GM18507 (cell line): ENCODE data around the gene CABLES1.

ENCODE experiments used
- DNase-seq: peaks from one replicate; pipeline ENCODE4 v3.0.0; 2011; ENCODE audit warnings: low read depth; ENCODE audit not compliant: insufficient read length; ENCODE audit errors: extremely low spot score
- FAIRE-seq: peaks from 2 replicates; lab custom pipeline; 2011; peaks lifted over from hg19 to GRCh38; lab: Jason Lieb, UNC

Gene CABLES1

DNA sequence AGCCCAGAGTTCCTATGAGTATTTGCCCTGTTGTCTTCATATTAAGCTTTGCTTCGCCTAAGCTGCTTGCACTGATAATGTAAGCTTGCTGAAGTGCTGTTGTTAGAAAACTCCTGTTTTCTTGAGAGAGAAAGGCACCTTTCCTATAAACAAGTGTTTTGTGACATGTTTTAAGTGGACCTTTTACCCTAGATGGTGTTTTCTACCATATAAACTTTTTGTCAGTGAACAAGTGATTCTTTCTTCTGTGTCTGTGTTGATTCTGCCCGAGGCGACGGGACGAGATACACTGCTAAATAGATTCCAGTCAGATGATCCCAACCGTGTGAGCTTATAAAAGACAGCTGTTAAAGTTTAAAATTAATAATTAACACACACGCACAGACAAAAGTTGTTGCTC is 24.1 kb downstream of the CABLES1 start:
- no peak for DNase-seq
- no peak for FAIRE-seq

DNA sequence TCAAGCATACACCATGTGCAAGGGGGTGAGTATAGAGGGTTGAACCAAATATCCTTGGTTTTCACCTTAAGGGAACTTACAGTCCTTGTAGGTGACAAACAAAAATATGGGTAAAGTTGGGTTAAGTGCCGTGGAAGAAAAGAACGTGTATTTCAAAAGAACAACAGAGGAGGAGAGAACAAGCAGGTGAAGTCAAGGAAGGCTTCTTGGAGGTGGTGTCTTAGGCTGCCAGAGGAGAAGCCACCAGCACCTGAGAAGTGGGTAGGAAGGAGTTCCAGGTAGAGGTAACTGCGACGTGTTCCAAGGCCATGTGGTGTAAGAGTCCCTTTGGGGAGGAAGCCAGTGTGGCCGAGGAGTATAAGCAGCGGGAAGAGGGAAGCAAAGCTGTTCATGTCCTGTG is 27.2 kb downstream of the CABLES1 start:
- FAIRE-seq: no peak
- DNase-seq: no peak

DNA sequence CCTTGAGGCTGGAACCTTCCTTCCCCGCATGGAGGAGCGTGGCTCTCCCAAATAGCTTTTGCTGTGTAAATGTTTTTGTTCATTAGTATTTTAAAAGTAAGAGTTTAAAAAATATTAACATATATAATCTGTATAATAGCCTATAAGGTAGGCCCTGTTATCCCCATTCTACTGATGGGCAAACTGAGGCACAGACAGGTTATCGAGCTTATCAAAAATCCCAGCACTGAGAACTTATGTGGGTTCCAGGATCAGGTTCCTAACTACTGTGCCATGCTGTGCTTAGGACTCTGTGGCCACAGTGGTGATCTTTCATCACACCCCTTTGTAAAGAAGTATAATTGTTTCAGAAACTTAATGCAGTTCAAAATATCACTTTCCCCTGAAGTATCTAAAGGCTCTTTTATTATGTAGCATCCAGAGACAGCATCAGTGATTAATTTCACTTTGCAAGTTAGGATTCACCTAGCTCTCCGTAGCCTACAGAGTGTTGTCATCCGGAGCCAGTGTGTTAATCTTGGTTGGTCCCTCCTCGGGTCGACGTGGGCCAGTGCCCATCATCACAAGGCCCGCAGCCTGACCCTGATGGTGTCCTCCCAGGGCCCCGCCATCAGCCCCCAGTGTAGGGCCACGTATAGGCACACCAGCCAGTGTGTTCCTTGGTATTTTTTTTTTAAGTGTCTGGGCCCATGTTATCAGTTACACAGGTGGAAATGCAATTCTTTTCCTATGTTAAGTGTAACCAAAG is 28.7 kb downstream of the CABLES1 start:
- FAIRE-seq (no peak), DNase-seq (no peak)

DNA sequence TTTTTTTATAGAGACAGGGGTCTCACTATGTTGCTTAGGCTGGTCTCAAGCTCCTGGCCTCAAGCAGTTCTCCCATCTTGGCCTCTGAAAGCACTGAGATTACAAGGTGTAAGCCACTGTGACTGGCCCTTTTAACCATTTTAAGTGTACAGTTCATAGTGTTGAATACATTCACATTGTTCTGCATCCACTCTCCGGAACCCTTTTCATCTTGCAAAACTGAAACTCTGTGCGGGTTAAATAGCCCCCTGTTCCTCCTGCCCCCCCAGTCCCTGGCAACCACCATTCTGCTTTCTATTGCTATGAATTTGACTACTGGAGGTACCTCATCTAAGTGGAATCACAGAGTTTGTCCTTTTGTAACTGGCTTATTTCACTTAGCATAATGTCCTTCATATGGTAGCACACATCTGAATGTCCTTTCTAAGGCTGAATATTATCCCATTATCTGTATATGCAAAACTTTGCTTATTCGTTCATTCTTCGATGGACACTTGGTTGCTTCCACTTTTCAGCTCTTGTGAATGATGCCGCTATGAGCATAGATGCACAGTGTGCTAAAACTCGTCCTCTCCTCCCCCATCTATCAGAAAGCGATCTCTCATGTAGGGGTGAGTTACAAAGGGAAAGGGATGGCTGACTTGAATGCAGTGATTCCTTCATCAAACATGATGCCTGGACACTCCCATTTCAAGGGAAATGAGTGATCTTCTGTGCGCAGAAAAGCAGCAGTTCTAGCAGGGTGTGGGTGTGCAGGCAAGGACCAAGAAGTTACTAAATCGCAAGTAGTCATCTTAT is 30.2 kb downstream of the CABLES1 start:
- FAIRE-seq: no peak
- DNase-seq: no peak

DNA sequence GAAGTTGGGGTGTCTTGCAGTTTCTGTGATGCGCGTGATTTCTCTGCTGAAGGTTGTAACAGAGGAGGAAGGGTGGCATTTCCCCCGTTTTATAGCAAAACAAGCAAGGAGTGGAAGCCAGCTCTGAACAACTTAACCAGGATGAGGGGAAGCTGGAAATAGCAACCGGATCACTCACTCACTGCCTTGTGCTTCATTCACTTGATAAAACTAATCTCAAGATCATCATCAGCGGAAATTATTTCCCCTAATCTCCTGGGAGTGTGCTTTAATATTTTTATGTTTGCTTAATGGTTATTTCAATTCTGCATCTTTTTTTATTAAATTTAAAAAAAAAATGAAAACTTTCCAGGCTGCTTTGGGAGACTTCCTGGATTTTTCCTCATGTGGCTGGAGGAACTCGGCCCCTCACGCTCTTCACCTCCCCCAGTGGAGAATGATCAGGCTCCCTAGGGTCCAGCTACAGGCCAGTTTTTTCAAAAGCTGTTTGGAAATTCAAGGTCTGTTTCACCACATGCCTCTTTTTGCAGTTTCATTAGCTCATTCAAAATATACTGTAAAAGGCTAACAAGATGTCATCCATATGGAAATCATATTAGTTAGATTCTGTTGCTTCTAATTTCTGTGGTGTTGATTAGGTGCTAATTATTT is 31.7 kb downstream of the CABLES1 start:
- DNase-seq (no peak), FAIRE-seq (no peak)

DNA sequence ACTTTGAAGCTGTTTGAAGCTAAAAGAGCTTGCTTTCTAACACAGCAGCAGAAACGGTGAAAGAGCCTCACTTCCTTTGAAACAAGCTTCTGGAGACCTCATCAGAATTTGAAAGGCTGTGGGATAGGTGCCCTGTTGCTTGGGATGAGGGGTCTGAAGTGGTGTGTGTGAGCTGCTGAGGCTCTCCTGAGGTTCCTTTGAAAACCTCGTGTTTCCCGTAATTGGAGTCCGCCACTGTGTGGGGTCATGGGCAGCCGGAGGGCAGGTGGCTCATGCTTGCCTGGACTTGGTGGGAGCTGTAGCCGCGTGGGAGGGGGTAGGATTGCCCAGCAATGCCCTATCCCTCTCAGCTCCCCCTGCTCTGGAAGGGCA is 34.4 kb downstream of the CABLES1 start:
- FAIRE-seq: no peak
- DNase-seq: no peak

DNA sequence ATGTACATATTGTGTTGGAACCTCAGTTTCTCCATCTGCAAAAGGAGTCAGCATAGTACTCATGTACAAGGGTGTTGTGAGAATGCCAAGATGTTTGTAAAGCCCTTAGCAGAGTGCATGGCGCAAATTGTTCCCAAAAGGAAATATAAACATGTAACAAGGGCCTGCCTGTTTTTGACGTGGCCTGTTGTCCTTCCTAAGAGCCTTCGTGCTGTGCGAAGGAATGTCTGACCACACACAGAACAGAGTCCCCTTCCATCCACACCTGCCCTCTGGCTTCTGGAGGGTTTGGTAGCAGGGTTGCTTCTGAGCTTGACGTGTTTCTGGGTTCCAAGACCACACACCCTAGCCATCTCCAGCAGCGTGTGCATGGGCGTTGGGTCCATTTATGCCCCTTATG is 34.9 kb downstream of the CABLES1 start:
- FAIRE-seq: no peak

DNA sequence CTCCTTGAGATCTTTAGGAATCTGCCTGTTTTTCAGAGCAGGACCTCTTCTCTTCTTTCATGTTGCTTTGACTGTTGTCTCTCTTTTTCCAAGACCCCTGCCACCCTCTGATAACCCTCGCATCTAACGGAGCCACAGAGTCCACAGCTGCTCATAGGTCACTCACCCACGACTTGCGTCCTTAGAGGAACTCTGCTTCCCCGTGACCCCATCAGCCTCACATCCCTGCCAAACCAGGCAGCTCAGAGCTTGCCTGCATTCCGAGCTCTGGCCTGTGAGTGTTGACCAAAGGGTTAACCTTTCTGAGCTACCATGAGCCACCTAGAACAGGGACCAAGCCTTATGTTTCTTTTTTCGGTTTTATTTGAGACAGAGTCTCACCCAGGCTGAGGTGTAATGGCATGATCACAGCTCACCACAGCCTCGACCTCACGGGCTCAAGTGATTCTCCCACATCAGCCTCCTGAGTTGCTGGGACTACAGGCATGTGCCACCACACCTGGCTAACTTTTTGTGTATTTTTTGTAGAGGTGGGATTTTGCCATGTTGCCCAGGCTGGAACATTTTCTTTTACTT is 36.4 kb downstream of the CABLES1 start:
- no peak for FAIRE-seq
- no peak for DNase-seq

More for the DNA sequence above, 34.9 kb downstream of the CABLES1 start:
- DNase-seq: no peak

DNA sequence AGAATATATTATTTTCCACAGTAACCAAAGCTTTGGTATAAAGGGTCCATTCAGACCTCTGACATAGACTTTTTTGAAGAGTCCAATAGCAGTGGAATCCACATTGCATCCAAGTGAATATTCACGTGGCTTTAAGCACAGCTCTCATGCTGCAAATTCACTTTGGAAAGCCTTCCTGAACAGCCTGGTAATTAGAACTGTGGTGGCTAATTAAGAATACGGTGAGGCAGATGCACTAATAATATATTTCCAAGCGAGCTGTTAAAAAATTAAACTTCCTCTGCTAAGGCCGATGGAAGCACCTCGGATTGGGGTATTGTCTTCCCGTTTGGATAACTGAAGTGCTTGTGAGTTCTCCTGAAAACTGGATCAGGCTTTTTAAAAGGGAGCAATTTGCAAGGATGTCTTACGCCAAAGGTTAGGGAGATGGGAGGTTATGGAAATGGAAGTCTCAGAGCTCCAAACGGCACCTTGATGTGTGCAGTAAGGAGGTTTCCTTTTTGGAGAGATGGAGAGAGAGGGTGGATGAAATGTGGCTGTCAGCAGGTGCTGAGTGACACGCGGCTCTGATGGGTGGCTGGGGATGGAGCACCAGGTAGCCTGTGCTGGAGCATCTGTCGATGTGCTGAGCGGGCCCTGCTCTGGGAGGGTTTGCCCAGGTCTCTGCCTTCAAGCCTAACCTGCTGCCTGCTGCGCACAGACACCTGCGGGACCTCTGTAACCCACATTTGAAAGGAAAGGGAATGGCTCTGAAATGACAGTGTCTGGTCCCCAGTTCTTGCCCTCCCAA is 37.5 kb downstream of the CABLES1 start:
- DNase-seq: no peak

DNA sequence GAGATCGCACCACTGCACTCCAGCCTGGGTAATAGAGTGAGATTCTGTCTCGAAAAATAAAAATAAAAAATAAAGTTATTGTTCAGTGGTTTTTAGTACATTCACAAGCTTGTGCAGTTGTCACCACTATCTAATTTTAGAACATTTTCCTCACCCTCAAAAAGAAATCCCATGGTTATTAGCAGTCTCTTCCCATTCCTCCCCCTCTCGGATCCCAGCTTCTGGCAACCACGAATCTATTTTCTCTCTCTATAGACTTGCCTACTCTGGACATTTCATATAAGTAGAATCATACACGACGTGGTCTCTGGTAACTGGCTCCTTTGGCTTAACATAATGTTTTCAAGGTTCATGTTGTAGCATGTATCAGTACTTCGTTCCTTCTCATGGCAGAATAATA is 38.6 kb downstream of the CABLES1 start:
- FAIRE-seq: no peak
- DNase-seq: no peak

More for the DNA sequence above, 37.5 kb downstream of the CABLES1 start:
- FAIRE-seq: no peak

DNA sequence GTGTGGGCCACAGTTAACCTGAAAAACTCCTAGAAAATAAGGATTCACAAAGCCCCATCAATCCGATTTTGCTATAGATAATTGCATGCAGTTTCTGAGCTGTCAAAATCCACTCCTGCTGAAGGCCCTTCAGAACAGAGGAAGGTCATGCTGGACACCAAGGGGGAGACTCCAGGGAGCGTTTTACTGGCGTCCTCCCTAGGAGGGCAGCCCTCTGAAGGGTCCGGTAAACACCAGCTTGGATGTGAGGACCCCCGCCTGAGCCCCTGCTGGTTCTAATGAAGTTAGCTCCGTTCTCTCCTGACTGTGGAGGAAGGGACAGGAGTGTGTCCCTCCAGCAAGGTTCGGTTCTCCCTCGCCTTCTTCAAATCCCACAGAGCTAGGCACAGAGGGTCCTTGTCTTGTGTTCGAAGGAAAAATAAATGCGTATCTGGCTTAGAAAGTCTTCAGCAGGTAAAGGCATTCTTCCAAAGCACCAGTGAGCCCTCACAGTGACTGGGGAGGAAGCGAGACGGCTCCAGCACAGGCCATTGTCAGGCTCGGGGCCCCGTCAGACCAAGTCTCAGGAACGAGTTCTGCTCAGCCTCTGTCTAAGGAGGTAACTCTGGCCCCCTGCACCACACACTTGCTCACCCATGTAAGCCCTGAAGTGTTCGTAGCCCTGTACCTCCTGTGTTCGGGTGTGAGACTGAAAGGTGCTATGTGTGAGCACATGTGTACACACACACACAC is 41.6 kb downstream of the CABLES1 start:
- no peak for DNase-seq
- no peak for FAIRE-seq

DNA sequence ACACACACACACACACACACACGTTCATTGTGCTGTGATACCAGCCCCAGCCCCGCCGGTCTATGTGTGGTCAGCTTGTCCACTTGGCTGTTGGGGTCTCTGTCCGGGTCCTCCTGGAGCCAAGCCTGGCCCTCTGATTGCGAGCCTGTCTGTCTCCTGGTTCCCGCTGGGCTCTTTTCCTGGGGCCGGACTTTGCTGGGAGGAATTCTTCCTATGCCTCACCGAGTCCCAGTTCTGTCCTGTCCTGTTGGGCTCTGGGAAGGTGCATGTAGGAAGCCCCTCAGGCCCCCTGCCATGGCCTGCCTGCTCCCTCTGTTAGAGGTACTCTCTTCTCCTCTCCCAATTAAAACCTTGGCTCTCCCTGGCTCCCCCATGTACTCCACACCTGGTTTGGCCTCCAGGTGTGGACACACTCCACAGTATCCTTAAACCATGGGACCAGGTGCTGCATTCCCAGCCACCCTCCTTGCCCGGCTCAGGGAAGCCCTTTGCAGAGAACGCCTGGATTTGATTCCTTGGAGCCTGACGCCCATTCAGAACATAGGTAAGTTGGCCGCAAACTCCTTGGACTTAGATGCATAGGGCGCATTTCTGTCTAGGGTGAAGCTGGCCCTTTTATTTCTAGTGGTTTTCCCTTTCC is 42.3 kb downstream of the CABLES1 start:
- DNase-seq (no peak), FAIRE-seq (no peak)

DNA sequence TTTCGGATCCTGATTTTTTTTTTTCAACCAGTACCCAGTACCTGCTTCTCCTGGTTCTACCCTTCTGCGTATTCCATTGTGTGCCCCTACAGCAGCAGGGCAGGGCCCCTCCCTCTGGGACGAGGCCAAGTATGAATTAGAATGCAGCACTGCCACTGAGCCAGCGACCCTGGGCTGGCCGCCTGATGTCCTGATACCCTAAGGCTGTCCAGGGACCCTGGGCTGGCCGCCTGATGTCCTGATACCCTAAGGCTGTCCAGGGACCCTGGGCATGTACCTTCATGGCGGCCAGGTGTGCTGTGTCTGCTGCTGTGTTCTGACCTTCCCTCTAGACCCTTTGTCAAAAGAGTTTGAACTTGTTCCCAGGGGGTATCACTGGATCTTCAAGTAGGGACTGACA is 42.9 kb downstream of the CABLES1 start:
- FAIRE-seq: no peak
- DNase-seq: no peak

DNA sequence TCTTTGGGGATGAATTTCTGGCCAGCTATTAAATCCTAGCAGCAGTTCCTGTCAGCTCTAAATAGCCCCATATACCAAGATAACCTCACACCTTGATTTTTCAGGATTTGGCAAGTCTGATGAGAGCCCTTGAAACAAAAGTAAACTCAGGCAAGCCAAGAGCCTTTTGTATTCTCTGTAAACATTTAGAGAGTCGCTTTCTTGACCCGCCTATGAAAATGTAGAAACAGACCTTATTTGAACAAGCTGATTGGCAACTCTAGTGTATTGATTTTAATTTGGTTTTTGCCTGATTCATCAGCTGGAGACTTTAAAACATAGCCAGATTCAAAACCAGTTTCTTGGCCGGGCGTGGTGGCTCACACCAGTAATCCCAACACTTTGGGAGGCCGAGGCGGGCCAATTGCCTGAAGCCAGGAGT is 43.4 kb downstream of the CABLES1 start:
- FAIRE-seq: no peak
- DNase-seq: no peak

DNA sequence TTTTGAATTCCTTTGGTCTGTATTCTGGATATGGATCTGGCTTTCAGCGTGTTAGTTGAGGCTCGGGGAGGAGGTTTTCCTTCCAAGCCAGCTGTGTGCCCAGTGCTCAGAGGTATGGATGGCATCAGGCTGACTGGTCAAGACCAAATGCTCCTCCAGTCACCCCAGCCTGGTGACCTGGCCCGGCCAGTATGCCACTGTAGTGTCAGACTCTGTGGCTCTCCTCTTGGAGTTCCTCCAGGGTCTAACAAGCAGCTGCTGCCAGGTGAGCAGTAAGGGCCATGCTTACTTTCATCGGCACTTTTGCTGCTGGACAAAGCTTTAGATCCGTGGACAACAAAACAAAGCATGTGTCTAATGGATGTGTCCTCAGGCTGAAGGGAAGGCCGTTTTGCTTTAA is 44.1 kb downstream of the CABLES1 start:
- FAIRE-seq (no peak), DNase-seq (no peak)

DNA sequence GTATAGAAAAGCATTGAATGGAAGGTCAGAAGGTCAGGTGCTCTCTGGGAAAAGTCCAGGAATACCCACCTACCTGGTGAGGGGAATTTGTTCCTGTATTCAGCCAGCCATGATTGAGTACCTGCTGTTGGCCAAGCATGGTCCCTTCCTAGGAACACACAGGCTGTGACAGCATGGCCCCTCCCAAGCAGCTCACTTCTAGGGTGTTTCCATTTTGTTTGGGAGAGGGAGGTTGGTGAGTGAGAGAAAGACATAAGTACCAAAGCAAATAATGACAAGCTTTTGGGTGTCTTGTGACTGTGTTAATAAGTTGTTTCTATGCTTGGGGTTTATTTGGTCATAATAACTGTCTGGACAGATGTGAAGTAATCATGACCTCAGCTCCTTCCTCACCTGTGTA is 46.3 kb downstream of the CABLES1 start:
- FAIRE-seq: no peak

DNA sequence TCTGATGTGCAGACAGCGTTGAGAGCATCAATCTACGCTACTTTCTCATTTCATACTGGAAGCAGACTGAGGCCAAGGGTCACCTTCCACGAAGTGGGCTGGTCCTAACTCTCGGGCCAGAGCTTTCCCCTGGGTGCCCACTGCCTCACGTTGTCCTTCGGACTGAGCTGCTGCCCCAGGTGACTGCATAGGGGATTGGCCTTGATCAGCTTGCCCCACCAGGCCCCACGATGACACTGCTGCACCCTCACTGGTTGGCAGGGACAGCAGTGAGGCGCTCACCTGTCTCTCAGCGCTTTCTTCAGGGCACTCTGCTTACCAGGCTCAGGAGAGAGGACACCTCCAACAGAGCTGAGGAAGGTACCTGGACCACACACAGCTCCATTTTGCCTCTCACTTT is 47.3 kb downstream of the CABLES1 start:
- no peak for DNase-seq
- FAIRE-seq: no peak

More for the DNA sequence above, 46.3 kb downstream of the CABLES1 start:
- no peak for DNase-seq

DNA sequence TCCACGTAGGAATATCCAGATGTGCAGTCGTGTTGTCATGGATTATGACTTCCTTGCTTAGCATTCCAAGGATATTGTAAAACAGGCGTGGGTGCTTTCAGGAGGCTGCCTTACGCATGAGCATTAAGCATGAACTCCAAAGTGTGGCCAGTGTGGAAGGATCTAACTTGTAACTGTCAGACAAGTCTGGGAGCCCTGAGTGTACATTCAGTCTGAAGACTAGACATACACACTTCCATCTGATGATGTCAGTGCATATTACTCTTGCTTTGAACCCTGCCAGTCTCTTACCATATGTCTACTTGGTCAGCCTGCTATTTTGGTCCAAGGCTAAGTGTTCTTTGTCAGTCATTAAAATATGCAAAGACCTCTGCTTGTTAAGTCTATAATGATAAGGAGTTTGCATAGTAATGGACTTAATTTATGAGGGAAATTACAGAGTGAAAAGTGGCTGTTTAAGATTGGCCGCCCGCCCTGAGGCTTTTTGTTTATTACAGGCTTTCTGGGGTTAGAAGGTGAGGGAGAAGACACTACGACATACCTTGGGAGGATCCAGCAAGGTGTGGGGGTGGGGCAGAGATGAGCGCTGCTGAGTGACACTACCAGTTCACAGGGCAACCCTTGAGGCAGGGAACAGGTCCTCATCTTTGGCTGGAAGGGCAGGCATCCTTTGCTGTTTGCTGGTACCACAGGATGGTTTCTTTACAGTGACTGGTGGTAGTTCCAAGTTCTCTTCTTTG is 48.3 kb downstream of the CABLES1 start:
- FAIRE-seq (no peak), DNase-seq (no peak)
